HG02970 (cell line): Measurements from ENCODE around the gene SLC4A5.
"Not testable (repeated sequence)": the region's sequence is repeated elsewhere in the genome, so short reads cannot be mapped to it uniquely, and the experiment has no call there.

Experiments
- ATAC-seq: cut with Tn5 transposase; IDR thresholded peaks from one replicate; pipeline ENCODE4 v1.9.1; 2021; ENCODE audit warnings: mild to moderate bottlenecking, moderate library complexity, moderate number of reproducible peaks; ENCODE audit not compliant: unreplicated experiment, low FRiP score

SLC4A5 gene

DNA sequence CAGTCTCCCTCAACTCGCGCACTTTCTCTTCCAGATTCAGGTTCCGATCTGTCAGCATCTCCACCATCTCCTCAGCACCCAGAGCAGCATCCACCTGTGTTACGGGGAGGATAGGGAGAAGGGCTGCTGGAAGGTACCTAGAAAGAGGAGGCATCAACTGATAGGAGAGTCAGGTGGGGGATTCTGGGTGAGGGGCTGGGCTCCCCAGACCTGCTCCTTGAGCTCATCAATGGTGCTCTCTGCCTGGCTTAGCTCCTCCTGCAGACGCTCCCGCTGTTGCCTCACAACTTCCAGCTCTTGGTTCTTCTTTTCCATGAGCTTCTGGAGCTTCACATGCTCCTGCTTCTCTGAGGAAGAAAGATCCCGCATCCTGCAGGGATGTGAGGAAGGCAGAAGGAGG, 26.8 kb upstream of the SLC4A5 start:
- ATAC-seq, result no peak

DNA sequence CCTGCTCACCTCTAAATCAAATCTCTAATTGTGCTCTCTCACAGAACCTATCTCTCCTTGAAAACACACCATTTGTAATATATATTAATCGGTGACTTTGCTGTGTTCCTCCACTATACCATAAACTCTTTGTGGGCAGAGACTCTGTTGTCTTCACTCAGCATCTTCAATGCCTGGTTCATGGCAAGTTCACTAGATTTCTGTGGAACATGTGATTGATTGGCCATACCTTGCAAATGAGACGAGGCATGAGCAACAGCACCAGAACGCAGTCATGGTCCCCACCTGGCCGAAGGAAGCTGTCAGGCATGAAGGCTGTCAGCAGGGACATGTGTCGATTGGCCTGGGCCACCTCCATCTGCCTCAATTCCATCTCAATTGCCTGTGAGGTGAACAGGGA, 25.3 kb upstream of the SLC4A5 start:
- no peak for ATAC-seq

DNA sequence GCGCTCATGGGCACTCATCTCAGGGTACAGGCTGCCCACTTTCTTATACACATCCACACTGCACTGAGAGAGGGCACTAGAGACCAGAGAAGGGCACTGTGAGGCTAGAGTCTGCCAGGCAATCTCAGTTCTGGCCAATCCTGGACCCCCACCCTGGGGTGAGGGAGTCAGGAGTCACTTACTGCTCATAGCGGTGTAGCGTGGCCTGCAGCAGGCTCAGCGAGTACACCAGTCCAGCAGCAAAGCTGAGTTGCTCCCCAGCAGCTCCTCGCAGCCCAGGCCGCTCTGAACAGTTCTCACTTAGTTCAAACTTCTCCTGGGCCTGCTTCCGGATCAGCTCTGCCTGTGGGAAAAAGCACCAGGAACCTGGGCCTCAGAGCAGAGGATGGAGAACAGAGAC, 24.6 kb upstream of the SLC4A5 start:
- ATAC-seq, result no peak

DNA sequence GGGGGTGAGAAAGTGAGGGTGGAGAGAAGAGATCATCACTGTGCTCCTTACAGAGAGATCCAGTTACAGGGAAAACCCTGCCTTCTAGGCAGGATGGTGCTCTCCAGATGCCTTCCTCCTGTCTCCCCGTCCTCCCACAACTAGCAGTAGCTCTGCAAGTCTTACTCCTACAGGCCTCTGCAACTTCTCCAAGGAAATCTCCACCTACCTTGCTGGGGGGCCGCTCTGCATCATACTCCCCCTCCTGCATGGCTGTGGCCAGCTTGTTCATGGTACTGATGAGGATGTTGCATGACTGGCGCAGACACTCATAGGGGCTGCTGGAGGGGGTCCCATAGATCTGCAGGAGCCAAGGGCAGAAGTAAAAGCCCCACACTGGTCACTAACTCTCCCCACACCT, 22.8 kb upstream of the SLC4A5 start:
- ATAC-seq, result no peak

DNA sequence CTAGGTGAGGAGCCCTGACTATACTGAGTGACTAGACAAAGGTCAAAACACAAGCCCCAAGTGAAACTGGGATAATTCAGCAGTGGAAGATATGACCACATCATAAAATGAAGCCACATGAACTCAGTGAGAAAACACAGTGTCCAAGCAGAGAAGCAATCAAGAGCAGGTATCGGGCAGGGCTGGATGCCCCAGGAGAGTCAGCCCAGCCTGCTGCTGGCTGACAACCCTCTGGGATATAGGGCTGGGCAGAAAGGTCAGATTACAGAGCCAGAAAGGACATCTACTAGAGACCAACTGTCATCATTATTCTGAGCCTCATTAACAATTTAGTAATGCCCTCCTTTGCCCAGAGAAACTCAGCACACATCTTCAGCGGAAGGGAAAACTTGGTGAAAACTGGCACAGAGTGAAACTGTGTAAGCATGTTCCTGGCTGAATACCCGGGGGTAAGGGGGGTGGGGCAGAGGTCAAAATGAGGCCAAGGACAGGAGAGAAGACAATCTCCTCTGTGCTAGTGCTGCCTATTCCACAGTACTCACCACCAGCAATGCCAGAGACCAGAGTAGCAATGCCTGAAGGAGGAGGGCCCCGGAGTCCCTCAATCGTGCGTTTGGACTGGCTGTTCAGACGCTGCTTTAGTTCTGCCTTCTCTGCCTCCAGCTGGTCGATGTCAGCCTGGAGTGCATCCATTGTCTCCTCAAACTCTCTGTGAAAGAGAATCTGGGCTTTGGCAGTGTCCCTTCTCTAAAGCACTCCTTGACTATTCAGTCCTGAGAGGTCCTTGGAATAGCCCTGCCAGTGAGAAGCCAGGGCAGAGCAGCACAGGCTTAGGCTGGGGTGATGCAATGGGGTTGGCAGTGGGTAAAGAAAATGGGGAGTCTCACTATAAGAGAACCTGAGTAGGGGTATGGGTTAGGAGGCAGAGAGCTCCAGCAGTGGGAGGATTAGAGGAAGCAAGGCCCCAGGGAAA, 21.6 kb upstream of the SLC4A5 start:
- ATAC-seq, result no peak

DNA sequence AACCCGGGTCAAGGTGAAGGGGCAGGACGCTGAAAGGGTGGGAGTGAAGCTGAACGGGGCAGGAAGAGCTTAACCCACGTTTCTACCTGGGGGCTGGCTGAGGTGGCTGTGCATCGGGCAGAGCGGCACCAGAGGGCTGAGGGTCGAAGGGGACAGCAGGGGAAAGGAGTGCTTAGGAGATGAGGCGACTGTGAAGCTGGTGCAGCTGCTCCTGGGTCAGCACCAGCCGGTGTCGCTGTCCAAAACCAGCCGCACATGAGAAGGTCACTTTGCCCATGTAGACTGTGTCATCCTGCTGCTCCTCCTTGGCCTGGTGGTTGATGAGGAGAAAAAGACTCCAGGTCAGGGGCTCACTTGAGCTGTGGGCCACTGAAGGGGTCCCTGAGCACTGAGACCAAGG, 18.1 kb upstream of the SLC4A5 start:
- ATAC-seq, result no peak

DNA sequence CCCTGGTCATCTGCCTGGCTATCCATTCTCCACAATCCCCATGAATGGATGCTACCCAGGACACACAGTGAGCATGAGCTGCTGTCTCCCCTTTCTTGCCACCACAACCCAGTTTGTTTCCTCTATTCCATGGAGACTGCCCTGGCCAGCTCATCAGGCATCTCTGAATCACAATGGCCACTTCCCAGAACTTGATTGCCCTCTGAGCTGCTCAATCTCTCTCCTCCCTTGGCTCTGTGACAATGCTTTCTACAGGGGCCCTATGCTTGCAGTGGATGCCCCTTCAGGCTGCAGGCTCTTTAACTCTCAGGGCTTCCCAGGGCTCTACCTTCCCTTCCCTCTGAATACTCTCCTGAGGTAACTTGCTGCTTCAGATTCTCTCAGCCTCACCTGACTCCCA, 14.4 kb upstream of the SLC4A5 start:
- ATAC-seq, result no peak

DNA sequence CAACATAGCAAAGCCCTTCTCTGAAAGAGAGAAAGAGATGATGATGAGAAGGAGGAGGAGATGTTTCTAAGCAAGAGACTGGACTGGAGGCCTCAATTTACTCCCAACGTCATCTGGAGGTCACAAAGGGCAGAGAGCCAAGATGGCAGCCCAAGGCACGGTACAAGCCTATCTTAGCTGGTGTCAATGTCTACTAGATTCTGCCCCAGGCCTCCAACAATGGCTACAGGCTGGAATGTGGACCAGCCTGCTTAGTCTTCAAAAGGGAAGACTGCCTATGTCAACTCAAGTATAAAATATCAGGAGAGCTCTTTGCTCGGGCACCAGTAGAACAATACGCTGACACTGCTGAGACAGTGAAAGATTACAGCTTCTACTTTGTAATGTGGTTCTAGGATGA, 6.7 kb upstream of the SLC4A5 start:
- no peak for ATAC-seq

DNA sequence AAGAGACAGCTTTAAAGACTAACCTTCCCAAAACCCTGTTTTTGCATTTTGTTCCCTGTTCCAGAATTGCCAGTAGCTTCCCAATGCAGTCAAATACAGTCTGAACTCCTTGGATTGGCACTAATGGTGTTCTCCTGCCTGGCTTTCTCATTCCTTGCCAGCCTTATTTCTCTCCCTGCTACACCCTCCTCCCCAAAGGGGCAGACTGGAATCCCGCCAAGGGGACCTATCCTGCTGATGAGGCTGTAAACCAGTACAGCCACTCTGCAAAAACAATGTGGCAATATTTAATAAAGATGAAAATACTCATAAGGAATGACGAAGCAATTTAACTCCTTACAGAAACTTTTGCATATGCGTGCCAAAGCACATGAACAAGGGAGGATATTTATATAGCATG, 4.5 kb upstream of the SLC4A5 start:
- ATAC-seq, result no peak

DNA sequence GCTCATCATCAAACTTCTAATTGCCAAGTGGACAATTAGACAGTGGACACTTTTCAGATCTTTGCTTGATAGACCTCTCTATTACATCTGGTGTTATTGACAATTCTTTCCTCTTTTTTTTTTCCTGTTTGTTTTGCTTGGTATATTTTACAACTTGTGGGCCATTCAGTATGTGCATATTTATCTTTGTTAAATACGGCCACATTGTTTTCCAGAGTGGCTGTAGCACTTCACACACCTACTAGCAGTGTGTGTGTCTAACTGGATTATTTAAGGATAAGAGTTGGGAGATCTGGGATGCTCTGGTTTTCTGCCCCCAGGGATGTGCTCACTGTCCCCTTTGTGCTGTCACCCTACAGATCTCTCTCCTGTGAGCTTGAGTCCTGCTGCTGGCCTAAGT, 4.1 kb upstream of the SLC4A5 start:
- no peak for ATAC-seq

DNA sequence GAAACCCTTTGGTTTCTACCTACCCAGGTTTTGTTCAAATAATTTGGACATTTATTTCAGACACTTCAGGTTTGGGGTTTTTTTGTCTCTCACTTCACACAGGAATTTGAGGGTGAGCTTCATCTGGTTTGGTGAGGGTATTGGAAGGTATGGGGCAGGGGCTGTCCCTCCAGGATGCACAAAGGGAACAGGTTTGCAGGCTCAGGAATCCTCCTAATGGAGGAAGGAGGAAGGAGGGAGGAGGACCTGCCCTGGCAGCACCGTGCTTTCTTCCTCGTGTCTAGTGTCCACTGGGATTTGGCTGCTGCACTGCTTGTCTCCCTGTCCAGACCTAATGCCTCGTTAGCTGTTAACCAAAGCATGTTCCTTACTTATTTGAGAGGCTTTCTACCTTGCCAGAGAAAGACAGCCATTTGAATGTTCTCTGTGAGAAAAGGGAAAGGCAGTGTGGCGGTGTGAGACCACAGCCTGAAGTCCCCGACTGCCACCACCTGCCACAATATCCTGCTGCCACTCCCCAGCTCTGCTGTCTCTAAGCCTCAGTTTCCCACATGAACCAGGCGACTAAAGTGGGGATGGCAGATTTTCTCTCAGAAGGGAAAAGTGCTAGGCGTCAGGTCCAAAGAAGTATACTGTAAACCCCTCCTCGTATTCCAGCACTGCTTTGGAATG, 2.2 kb upstream of the SLC4A5 start:
- ATAC-seq, result no peak

DNA sequence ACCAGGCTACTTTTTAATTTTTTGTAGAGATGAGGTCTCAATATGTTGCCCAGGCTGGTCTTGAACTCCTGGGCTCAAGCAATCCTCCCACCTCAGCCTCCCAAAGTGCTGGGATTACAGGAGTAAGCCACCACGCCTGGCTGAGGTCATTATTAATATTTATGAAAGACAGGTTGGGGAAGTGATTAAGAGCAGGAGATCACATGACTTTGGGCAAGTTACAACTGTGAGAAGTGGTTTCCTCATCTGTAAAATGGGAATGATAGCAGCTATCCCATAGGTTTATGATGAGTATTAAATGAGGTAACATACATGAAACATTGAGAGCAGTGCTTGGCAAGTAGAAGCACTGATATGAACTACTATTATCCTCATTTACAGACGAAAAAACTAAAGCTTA, 7.0 kb downstream of the SLC4A5 start:
- not testable (repeated sequence) for ATAC-seq

DNA sequence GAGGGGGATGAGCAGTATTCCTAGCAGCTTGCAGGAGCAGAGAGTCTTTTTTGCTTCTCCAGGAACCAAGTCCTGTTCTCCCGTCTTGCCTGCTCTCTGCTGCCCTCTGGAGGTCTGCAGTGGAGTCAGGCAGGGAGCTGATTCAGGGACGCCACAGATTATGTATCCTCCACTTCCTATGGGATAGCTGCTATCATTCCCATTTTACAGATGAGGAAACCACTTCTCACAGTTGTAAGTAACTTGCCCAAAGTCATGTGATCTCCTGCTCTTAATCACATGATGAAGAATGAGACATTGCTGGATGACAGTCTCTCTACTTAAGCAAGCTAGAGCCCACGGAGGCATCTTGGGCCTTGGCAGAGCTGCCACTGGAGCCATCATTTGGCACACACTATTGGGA, 8.3 kb downstream of the SLC4A5 start:
- no peak for ATAC-seq

DNA sequence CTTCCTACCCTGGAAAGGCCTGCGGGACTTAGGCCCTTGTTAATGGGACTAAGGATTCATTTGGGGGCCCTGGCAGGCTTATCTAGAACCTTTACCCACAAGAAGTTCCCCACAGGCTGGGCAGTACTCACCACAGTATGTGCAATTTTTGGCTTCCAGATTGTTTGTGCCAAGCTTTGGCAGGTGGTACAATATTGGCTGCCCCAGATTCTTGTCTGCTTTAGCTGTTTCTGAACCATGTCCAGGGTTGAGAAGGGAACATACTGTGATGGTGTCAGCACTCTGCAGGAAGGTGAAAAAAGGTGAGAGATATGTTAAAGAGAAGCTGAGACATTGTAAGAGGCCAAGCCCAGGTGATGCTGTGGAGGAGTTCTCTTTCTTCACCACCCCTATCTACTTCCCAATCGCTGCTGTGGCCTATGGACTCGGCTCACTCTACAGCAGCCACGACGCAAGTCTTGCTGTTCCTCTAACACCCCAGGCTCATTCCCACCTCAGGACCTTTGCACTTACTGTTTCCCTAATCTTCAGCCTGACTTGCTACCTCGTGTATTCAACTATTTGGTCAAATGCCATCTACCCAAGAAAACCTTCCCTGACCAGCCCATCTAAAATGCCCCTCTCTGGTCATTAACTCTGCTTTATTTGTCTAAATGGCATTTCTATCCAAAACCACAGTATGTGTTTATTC, 9.2 kb downstream of the SLC4A5 start:
- no peak for ATAC-seq

DNA sequence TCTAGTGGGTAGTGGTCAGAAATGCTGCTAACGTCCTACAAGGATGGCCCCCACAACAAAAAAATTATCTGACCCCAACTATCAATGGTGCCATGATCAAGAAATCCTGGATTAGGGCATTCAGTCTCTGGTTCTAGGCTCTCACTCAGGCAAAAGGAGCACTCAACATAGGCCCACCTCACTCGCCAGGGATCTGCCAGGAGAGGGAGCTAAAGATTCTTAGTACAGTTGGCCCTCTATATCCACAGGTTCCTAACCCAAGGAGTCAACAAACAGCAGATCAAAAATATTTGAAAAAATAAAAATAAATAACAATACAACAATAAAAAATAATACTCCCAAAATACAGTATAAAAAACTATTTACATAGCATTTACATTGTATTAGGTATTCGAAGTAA, 10.0 kb downstream of the SLC4A5 start:
- ATAC-seq, result no peak

DNA sequence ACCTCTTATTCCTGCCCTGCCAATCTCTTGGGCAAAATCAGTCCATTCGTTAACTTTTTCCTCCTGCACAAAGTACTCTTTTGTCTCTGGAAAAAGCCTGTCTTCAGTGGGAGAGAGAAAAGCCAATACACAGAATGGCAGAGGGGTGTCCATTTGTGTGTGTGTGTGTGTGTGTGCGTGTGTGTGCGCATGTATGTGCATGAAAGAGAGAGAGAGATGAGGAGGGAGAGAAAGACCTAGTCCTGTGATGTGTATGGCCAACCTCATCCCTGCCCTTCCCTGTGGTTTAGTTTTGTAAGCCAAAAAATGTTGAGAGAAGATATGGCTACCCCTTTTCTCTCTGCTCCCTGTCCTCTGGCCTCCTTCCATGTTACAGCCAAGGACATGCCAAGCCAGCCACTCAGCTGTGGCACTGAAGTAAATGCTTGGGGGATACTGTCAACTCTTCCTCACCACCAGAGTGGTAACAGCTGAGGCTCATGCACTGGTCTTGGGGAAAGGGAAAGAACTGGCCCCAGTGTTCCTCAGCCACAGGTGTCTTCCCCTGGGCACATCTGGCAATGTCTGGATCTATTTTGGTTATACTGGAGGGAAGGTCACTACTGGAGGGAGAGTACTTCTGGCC, 10.6 kb downstream of the SLC4A5 start:
- ATAC-seq, result no peak

DNA sequence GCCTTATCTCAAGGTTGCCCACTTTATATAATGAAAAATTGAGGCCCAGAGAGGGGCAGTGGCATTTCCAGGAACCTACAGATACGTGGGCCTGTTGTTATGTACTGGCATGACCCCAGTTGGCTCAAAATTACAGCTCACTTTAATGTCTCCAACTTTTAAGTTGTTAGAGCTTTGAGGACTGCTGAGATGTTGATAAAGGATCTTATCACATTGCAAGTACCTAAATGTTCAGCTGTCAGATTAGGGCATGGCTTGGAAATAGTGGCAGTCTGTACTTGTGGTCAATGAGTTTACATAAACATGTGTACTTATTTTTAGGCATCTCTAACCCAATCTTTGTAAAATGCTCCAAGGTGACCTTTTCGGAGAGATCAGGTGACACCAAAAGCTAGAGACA, 14.6 kb downstream of the SLC4A5 start:
- no peak for ATAC-seq

DNA sequence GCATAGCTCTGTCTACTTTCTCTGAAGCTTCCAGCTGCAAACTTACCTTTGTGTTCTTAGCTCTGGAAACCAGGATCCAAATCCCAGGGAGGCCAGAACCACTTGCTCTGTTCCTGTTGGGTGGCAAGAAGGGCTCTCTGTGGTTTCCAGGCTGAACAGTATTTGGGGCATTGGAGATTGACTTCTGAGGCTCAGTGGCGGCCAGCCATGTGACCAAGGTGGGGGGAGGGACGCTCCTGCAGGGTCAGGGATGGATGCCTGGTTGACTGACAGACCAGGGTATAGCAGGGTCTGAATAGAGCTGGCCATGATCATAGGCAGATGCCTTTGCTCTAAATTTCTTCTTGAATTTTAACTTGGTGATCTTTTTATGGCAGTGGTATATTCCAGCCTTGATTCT, 15.1 kb downstream of the SLC4A5 start:
- no peak for ATAC-seq

DNA sequence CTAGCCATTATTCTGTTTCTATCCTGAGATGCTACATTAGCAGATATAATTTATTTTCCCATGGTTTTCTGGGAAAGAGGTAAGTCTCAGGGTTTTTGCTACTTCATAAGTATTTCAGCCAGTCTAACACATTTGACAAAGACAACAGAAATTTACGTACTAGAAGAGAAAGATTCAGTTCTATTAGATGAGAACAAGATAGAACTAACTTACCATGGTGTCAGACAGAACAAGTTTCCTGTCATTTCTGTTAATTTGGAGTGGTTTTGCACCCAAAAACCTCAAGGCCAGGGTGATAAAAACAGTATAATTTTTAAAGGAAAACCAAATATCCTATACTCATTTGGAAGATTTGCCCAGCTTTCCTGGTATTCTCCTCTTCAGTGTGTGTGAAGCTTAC, 15.6 kb downstream of the SLC4A5 start:
- no peak for ATAC-seq

DNA sequence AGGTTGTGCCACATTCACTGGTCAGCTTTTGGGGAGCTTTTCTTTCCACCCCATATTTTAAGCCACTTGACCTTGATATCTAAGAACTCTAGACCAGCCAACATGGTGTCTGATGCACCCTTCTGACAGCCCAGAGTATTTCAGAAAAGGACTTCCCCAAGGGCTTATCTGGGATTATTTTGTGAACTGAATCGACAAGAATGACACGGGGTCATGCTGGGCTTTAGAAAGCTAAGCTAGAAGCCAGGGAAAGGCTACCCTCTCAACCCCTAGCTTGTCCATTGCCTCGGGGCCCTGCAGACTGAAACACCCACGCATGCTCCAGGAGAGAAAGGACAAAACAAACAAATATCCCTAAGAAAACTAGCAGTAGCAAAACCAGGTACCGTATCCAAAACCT, 16.0 kb downstream of the SLC4A5 start:
- ATAC-seq, result no peak

DNA sequence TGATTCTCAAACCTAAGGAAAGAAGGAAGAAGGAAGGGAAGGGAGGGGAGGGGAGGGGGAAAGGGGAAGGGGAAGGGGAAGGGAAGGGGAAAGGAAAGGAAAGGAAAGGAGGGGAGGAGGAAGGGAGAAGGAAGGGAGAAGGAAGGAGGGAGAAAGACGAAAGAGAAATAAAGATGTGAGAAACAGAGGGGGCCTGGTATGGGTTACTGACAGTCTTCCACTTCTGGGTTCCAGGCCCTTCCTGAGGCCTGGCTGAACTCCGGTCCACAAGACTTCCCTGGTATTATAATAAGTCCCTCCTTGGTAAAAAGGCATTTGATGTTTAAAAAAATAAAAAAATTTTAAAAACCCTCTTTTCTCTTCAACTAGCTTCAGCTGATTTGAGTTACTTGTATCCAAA, 17.4 kb downstream of the SLC4A5 start:
- no peak for ATAC-seq
